Transverse colon (tissue), 4 donors: ENCODE data around the gene TNFSF10. TPM values are rescaled to one million over a fixed set of nuclear protein-coding genes. Genes with fewer than 3 reads are reported as not detected.
"Not testable (repeated sequence)": the region's sequence is repeated elsewhere in the genome, so short reads cannot be mapped to it uniquely, and the experiment has no call there.

ENCODE experiments used
- DNase-seq: peaks from one replicate; pipeline ENCODE4 v3.0.0-alpha.2; 2019
- H3K27ac ChIP-seq, 4 donors: fragments of 200-600 bp; sonication (generic); 2 replicates each; pipeline ENCODE4 v1.5.1; 2016 to 2018; ENCODE audit warnings: inconsistent platforms in 4 of 4
- H3K27me3 ChIP-seq: fragments of 200-600 bp; sonication (generic); 2 replicates; pipeline ENCODE4 v1.5.1; 2017; ENCODE audit warnings: inconsistent platforms
- H3K36me3 ChIP-seq, 4 donors: fragments of 200-600 bp; sonication (generic); 2 replicates each; pipeline ENCODE4 v1.5.1; 2017 to 2019; ENCODE audit warnings: inconsistent platforms in 4 of 4
- H3K4me1 ChIP-seq, 4 donors: fragments of 200-600 bp; sonication (generic); 2 replicates each; pipeline ENCODE4 v1.5.1; 2017 to 2020; ENCODE audit warnings: inconsistent platforms in 4 of 4
- H3K4me3 ChIP-seq, 4 donors: fragments of 200-600 bp; sonication (generic); 1 replicate in 1 of 4; 2 replicates in 3 of 4; pipeline versions ENCODE4 v1.5.1 to v1.6.1; 2017 to 2019; ENCODE audit warnings: inconsistent platforms in 4 of 4
- H3K9me3 ChIP-seq, 2 donors: fragments of 200-600 bp; sonication (generic); 2 replicates each; pipeline ENCODE4 v1.5.1; 2017 to 2019; ENCODE audit warnings: inconsistent platforms in 2 of 2
- EP300 ChIP-seq: sonication (generic); formaldehyde crosslinking; IDR thresholded peaks from one replicate; pipeline ENCODE4 v1.6.1; 2017; ENCODE audit warnings: antibody characterized with exemption, low read depth
- POLR2A ChIP-seq: fragments of 450-650 bp; IDR thresholded peaks from one replicate; pipeline ENCODE4 v1.6.1; 2016; ENCODE audit warnings: antibody characterized with exemption, mild to moderate bottlenecking, moderate library complexity
- POLR2AphosphoS5 ChIP-seq, 3 donors: sonication (generic); formaldehyde crosslinking; IDR thresholded peaks; one replicate each; pipeline ENCODE4 v1.6.1; 2016; ENCODE audit warnings: antibody characterized with exemption in 3 of 3
- WGBS, 2 donors: methylation state at CpG; one replicate each; pipeline ENCODE4 v1.1.5; 2018; ENCODE audit warnings: low coverage in 1 of 2; 5-methylcytosine and 5-hydroxymethylcytosine counted together
- in situ Hi-C, 4 donors: fragments of 200-750 bp; cut with MboI; loops; one replicate each; pipeline versions ENCODE4 v1.15.0 to v1.15.1; 2017; ENCODE audit warnings: low sequenced_read_pairs in 3 of 4, low pct_ligation_motif_present in 1 of 4, low pct_unique_long_range_greater_than_20kb in 1 of 4
- intact Hi-C: fragments of 100-400 bp; cut with DNase I; formaldehyde crosslinking; loops from one replicate; pipeline ENCODE4 v1.15.1; 2023; ENCODE audit warnings: low total_unique reads
- total RNA-seq, 4 donors: library from RNA; depleted of rRNA; stranded (reverse); fragments of >200 nt; gene quantifications; one replicate each; pipeline ENCODE4 v1.1.0, GENCODE V29; 2016
- TF ChIP-seq, protein P1 (sequence below), 5 experiments: fragments of 200-600 bp in 3 of 5; fragments of 450-650 bp in 2 of 5; sonication (generic) in 3 of 5; IDR thresholded peaks; 1 replicate in 2 of 5; 2 replicates in 3 of 5; pipeline ENCODE4 v1.5.1; 2016 to 2017; ENCODE audit warnings: antibody characterized with exemption in 5 of 5, inconsistent platforms in 3 of 5, mild to moderate bottlenecking in 2 of 5, moderate library complexity in 1 of 5

Gene TNFSF10
- total RNA-seq, 4 donors from 2014 or later = 73.8 to 150 (median 125) TPM

DNA sequence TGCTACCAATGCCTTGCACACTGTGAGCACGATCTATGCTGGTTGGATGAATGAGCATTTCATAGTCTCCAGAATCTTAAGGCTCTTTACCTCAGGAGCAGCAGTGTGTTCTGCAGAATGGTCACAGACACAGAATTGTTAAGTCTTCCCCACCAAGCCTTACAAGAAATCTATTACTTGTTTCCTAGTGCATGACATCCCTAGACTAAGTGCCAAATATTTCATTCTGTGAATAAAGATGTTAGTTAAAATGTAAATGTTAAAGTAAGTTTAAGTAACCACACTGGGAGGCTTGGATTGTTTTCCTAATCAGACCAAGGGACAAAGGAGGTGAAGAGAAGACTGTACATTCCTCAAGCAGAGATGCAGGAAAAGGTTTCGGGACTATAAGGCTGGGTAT lies 4.1 kb upstream of the TNFSF10 start:
- 87 to 100% methylated on average over 1 to 2 of the region's 2 CpGs for WGBS, 2 donors
- Histone ChIP-seq H3K36me3 (no peaks in the 10 kb centered on the region), H3K27ac (no peak overlapping the region), H3K27me3 (no peaks in the 10 kb centered on the region), H3K4me1 (peaks cover 6 to 14% (median 8%) of the 10 kb centered on the region in 4 donors), H3K4me3 (no peak overlapping the region), H3K9me3 (no peaks in the 10 kb centered on the region)
- intact Hi-C loops = loop anchor here (10.0 kb wide), 1 partner anchor 47 kb away; no protein-coding TSS in a partner anchor
- TF ChIP-seq POLR2A (no peak), EP300 (no peak)
- in situ Hi-C loops = no loop called here
- DNase-seq = no peak

DNA sequence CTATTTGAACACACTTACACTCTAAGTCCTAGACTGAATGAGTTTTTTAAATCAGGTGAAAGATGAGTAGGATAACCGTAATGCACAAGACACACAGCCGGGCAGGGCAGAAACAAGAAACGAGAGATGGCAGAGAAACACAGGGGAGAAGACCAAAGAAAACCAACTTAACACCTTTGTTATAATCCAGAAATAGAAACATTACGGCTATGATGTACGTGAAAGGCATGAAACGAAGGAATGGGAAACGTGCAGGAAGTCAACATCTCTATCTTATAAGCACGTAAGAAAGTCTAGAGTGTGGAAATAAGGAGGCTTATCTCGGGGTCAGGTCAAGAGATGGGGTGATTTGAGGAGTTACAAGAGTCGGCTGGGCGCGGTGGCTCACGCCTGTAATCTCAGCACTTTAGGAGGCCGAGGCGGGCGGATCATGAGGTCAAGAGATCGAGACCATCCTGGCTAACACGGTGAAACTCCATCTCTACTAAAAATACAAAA lies 1.9 kb upstream of the TNFSF10 start:
- Histone ChIP-seq H3K27ac (no peak overlapping the region), H3K27me3 (no peaks in the 10 kb centered on the region), H3K36me3 (no peaks in the 10 kb centered on the region), H3K9me3 (no peaks in the 10 kb centered on the region), H3K4me1 (peaks cover 6 to 27% (median 15%) of the 10 kb centered on the region in 4 donors), H3K4me3 (no peak overlapping the region)
- in situ Hi-C loops (no loop called here), intact Hi-C loops (loop anchor here (10.0 kb wide), 1 partner anchor 50 kb away; no protein-coding TSS in a partner anchor)
- WGBS, 2 donors = 91 to 97% methylated on average over 17 to 18 of the region's 18 CpGs
- DNase-seq = no peak
- TF ChIP-seq, protein P1, sequence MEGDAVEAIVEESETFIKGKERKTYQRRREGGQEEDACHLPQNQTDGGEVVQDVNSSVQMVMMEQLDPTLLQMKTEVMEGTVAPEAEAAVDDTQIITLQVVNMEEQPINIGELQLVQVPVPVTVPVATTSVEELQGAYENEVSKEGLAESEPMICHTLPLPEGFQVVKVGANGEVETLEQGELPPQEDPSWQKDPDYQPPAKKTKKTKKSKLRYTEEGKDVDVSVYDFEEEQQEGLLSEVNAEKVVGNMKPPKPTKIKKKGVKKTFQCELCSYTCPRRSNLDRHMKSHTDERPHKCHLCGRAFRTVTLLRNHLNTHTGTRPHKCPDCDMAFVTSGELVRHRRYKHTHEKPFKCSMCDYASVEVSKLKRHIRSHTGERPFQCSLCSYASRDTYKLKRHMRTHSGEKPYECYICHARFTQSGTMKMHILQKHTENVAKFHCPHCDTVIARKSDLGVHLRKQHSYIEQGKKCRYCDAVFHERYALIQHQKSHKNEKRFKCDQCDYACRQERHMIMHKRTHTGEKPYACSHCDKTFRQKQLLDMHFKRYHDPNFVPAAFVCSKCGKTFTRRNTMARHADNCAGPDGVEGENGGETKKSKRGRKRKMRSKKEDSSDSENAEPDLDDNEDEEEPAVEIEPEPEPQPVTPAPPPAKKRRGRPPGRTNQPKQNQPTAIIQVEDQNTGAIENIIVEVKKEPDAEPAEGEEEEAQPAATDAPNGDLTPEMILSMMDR (IDR thresholded peaks at IDR 0.05) = no peak
- TF ChIP-seq POLR2AphosphoS5 (IDR thresholded peaks at IDR 0.05) (no peak), POLR2A (no peak), EP300 (no peak)

DNA sequence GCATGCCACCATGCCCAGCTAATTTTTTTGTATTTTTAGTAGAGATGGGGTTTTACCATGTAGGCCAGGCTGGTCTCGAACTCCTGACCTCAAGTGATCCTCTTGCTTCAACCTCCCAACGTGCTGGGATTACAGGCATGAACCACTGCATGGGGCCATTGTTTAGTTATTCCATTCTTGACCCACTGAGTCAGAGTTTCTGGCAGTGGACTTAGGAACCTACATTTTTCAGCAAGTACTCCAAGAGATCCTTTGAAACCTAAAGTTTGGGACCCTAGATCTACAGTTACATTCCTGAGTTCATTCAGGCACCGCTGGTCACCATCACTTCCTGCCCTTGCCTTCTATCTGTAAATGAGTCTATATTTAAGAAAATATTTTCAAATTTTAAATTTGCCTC lies 1.4 kb upstream of the TNFSF10 start:
- no peaks in the 10 kb centered on the region for H3K27me3 ChIP-seq
- H3K27ac ChIP-seq = peak overlapping the region in 3 of 4 donors; percentile 82 to 94 (median 92)
- in situ Hi-C loops (no loop called here), intact Hi-C loops (loop anchor here (10.0 kb wide), 1 partner anchor 50 kb away; no protein-coding TSS in a partner anchor)
- TF ChIP-seq, protein P1 (IDR thresholded peaks at IDR 0.05) = no peak
- TF ChIP-seq EP300 (no peak), POLR2A (no peak)
- peaks cover 7 to 33% (median 18%) of the 10 kb centered on the region in 4 donors for H3K4me1 ChIP-seq
- no peak overlapping the region for H3K4me3 ChIP-seq
- WGBS, 2 donors = 81 to 100% methylated on average over 1 to 3 of the region's 3 CpGs
- no peak for DNase-seq
- no peaks in the 10 kb centered on the region for H3K9me3 ChIP-seq
- H3K36me3 ChIP-seq = no peaks in the 10 kb centered on the region

DNA sequence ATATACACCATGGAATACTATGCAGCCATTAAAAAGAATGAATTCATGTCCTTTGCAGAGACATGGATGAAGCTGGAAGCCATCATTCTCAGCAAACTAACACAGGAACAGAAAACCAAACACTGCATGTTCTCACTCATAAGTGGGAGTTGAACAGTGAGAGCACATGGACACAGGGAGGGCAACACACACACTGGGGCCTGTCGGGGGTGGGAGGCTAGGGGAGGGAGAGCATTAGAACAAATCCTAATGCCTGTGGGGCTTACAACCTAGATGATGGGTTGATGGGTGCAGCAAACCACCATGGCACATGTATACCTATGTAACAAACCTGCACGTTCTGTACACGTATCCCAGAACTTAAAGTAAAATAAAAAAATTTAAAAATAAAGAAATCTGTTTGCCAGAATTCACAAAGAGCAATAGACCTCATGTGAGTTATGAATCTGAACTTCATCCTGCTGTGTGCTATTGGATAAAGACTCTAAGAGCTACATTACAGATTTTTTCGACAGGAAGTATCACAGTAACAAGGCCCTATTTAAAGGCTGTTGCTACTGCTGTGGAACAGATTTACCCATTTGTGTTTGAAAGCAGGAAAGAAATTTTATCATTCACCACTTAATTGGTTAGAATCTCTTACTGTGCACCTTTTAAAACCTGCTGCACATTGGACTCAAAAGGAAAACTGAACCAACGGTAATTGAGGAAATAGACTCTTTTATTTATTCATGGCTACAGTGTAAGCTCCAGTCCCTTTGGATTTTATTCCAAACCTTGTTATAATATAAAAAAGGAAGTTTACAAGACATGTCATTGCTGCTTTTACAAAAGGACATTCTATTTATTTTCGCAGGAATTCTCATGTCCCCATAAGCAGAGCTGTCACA lies 1.1 kb downstream of the TNFSF10 start:
- WGBS, 2 donors = 21 to 22% methylated on average over 4 to 6 of the region's 6 CpGs

DNA sequence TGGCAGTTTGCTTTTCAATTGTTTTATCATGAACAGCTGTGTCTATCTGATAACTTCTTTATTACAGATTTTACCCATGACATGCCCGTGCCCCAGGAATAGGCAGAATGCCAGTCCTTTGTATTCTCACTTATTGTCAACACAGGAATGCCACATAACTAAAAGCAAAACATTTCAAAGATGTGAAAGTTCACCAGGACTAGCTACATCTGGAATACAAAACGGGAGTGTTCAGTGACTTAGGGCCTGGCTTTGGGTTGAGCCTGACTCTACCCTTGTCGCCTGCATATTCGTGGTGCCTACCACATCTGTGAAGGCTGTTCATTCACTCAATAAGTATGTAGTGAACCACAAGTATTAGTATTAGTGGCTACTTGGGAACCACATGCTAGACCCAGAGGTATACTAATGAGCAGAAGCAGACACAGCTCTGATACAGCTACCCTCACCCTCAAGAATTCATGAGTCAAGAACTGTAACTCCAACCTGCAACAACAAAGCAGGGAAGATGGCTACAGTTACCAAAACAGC lies 2.9 kb downstream of the TNFSF10 start:
- TF ChIP-seq EP300 (no peak), POLR2AphosphoS5 (IDR thresholded peaks at IDR 0.05) (no peak), POLR2A (no peak)
- TF ChIP-seq, protein P1 (IDR thresholded peaks at IDR 0.05) = no peak
- 25% methylated on average over 4 of the region's 4 CpGs; no CpG with 5 or more reads in 1 of the 2 donors for WGBS, 2 donors
- Histone ChIP-seq H3K27me3 (no peaks in the 10 kb centered on the region), H3K27ac (peak overlapping the region; percentile 82 to 94 (median 89)), H3K36me3 (no peaks in the 10 kb centered on the region), H3K4me3 (peak overlapping the region in 2 of 4 donors; percentile 4 to 51), H3K9me3 (no peaks in the 10 kb centered on the region), H3K4me1 (peaks cover 33 to 75% (median 57%) of the 10 kb centered on the region in 4 donors)
- intact Hi-C loops = loop anchor here (10.0 kb wide), 1 partner anchor 54 kb away; no protein-coding TSS in a partner anchor
- in situ Hi-C loops = no loop called here
- DNase-seq = no peak

More for the DNA sequence above, 1.1 kb downstream of the TNFSF10 start:
- in situ Hi-C loops, H3K27me3 ChIP-seq, DNase-seq, H3K36me3 ChIP-seq, H3K9me3 ChIP-seq: not testable (repeated sequence)
- Histone ChIP-seq H3K4me1 (peaks cover 23 to 58% (median 40%) of the 10 kb centered on the region in 4 donors), H3K27ac (peak overlapping the region; percentile 82 to 94 (median 89)), H3K4me3 (peak overlapping the region; percentile 35 to 56 (median 48))
- TF ChIP-seq POLR2AphosphoS5 (IDR thresholded peaks at IDR 0.05) = peak; percentile 15 to 39 (median 33)
- intact Hi-C loops = loop anchor here (10.0 kb wide), 1 partner anchor 53 kb away; no protein-coding TSS in a partner anchor
